GM19239 (cell line): ENCODE results near the gene NIT2.

Source experiments
- DNase-seq: peaks from one replicate; pipeline ENCODE4 v3.0.0; 2011; ENCODE audit warnings: low spot score; ENCODE audit not compliant: insufficient read length
- FAIRE-seq: peaks from 2 replicates; lab custom pipeline; 2011; peaks lifted over from hg19 to GRCh38; lab: Jason Lieb, UNC

The NIT2 gene

DNA sequence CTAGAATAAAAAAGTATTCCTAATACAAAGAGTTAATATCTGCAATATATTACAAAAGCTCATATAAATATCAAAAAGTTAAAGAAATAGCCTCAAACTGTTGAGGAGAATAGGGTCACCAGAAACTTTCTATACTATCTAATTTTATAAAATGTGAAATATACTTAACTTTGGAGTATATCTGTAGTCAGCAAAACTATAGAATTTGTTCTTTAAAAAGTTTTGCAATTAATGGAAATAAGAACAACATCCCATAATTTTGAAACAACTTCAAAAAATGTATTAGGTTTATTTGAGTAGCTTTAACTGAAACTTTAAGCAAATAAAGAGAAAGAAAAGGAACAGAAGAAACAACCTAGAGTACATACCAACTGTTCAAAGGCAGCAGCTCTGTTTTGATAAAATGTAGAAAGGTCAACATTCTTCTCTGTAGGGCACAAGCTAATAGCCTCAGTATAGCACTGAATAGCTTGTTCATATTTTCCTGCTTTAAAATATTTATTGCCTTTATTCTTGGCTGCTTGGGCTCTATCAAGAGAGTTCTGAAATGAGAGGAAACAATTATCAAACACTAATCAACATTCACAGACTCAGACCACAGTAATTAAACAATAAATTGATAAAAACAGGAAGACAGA, 52.0 kb downstream of the NIT2 start:
- FAIRE-seq (no peak), DNase-seq (no peak)

DNA sequence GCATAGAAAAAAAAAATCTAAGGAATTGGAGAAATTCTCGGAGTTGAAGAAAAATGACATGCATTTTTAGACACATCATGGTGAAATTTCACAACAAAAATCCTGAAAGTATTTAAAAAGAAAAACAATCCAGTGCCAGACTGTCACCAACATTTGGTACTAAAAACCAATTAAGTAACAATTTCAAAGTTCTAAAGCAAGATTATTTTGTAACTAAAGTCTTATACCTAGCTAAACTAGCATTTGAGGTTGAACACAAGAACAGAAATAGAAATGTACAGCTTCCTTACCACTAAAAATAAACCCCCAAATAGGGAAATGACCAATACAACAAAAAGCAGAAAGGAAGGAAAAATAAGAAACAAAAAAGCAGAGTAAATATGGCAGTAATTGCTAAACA, 54.5 kb downstream of the NIT2 start:
- no peak for DNase-seq
- no peak for FAIRE-seq

DNA sequence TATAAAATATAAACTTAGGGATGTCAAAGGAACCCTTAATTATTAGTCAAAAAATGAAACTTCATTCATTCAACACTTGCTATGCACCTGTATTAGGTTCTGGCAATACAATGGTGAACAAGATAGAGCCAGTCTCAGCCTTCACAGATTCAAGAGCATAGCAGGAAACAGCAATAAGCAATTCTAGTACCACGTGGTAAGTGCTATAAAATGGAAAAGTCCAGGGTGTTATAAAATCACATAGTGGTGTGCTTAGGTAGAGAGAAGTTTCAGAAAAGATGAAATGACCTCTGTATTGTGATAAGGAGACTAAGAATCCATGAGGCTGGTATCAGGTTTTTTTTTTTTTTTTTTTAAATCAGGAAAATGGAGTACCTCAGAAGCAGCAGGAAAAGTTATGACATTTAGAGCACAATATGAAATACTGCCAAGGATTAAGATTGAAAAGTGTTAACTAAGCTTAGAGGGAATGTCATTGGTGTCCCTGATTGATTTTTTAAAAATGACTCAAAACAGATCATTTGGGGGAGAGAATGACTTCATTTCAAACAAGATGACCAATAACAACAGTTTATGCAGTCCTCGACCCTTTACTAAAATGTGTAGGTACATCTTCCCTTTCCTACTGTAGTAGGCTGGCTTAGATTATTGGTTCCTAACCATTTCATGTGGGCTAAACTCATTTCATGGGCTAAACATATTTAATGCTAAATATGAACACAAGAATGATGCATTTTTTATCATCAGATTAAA, 61.3 kb downstream of the NIT2 start:
- no peak for FAIRE-seq

DNA sequence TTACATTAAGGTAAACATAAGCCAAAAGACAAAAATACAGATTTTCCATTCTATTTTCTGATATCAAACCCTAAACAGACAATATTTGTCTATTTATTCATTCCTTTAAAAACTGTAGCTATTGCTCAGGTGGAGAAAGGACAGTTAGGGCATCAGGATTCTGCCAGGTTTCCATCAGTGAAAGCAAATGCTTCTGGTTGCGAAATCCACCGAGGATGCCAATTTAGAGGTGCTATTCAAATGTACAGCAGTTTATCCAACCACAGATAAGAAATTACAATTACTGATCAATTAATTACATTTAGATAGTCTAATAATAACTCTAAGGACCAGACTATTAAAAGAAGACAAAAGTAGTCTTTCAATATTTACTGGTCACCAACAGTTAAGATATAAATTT, 62.4 kb downstream of the NIT2 start:
- no peak for FAIRE-seq
- no peak for DNase-seq

More for the DNA sequence above, 61.3 kb downstream of the NIT2 start:
- no peak for DNase-seq

DNA sequence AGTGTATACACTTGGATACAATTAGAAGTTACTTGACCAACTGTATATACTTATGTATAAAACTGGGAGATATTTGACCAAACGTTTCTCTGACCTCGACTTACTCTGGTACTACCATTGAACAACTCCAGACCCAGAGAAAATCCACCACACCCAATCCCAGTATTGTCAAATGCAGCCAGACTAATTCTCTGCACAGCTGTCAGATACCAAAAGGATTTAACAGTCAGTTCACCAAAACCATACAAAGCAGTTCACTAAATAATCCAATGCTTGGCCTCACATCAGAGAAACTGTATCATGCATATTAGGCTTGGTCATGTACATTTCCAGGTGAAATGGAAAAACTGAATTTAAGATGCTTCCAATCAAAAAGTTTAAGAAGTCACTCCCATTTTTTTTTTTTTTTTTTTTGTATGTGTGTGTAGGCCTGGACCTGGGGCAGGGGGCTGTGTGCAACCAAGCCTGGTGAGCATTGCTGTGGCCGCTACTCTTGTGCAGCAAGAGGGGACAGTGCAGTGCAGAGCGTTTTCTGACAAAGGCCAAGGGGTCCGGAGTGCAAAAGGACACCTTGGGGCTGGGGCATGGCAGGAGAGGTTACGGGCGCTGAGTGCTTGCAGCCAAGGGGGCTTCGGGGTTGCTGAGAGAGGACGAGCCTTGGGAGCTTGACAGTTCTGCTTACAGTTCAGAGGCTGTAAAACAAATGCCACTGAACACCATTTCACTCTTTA, 64.9 kb downstream of the NIT2 start:
- FAIRE-seq: peak; percentile 37
- no peak for DNase-seq

DNA sequence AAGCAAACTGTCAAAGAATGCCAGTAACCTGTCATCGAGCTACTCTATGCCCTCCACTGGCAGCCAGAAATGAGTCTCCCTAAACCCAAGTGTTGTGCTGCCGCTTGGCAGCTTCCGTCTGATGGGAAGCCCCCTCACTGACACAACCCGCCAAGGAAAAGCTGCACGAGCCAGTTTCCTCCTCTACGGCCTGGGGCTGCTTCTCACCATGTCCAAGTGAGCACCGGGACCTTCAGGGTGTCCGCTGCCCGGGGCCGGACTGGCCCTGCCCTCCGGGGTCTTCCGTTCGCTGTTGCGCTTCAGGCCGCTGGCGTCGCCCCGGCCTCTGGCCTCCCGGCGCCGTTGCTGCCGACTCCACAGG, 65.8 kb downstream of the NIT2 start:
- FAIRE-seq (peak; percentile 23), DNase-seq (no peak)

DNA sequence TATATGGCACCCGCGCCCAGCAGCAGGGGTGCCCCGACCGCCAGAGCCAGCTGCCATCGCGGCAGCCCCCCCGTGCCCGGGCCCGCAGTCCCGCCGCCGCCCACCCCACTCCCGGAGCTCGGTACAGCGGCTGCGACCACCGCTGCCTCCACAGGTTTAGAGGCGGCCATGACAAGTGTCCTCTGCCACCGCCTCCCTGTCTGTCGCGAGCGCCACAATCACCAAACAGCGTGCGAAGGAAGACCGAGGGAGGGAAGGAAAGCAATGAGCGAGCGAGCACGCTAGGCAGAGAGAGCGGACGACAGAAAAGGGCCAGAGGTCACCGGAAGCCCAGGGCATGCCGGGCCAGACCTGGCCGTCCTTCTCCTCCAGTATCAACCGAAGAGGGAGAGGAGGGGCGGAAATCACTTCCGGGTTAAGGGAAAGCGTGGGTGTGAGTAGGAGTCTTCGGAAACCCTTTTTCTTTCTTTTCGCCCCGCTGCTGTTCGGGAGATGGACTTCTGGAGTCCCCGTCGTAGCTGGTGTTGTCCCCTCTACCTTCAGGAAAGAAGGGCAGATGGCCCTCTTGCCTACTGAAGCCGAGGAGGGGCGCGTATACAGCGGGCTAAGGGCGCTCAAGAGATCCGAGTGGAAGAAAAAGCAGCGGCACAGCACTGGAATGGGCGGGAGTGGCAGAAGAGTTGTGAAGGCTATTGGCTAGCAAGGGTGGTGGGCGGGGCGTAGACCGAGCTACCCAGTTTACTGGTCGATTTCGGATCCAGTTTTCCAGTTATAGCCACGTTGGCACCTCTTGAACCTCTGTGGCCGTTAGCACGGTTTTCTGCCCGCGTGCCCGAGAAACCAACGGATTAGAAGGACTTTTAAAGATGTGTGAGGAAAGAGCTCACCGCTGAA, 66.5 kb downstream of the NIT2 start, which contains the start of the genes LNP1 and TOMM70:
Gene LNP1 (plus strand): TSS at position 760 of the 894 bp plus-strand sequence. CDS start 28,191 bp downstream, outside the sequence.
Gene TOMM70 (minus strand): TSS at position 310 of the 894 bp plus-strand sequence. CDS start 140 bp downstream, at position 170.
- peak; percentile 62 for DNase-seq
- peak; percentile 99 for FAIRE-seq

DNA sequence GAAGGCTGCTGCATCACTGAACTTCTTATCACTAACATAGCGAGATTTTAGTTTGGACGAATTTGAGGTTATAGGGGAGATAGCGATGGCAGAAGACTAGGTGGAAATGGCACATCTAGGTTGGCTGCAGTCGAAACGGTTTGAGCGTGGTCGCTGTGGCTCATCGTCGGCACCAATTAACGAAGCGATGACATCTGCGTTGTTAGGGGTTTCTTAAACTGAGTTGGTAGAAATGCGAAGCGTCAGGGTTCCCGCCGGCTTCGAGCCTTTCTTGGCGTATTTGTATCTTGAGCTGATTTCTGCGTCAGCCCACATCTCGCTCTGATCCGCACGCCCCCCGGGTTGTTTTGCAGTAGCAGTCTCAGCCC, 67.1 kb downstream of the NIT2 start:
- DNase-seq: no peak
- FAIRE-seq: no peak

DNA sequence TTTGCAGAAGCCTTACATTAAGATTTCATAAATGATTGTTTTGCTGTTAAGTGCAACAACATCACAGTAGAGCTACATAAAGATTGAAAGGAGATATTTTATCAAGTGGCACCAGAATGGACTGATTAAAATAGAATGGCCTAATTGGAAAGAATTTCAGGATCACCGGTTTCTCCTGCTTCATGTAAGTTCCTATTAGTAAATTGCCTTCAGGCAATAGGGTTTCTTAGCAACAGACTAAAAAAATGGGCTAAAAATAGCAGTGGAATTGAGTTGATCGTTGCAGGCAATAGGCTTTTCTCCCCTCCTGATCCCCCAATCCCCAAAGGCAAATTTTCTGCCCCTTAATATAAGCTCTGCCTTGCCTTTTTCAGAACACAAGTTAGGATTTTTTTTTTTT, 67.7 kb downstream of the NIT2 start:
- DNase-seq (no peak), FAIRE-seq (peak; percentile 83)

DNA sequence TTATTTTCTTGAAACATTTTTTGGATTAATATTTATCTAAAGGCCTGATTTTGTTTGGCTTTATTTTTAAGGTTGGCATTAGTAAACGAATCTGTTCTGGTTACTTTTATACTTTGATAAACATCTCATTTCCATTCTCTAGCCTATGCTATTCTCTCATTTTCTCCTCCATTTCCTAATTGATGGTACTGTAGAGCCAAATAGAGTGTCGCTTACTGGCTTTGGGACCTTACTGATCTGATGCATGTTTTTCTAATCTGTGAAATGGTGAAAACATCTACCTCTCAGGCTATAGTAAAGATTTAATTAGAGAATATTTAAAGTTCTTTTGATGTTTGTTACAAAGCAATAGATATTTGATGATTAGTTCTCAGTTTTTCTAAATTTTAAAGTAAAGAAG, 68.3 kb downstream of the NIT2 start:
- FAIRE-seq (peak; percentile 60), DNase-seq (no peak)

DNA sequence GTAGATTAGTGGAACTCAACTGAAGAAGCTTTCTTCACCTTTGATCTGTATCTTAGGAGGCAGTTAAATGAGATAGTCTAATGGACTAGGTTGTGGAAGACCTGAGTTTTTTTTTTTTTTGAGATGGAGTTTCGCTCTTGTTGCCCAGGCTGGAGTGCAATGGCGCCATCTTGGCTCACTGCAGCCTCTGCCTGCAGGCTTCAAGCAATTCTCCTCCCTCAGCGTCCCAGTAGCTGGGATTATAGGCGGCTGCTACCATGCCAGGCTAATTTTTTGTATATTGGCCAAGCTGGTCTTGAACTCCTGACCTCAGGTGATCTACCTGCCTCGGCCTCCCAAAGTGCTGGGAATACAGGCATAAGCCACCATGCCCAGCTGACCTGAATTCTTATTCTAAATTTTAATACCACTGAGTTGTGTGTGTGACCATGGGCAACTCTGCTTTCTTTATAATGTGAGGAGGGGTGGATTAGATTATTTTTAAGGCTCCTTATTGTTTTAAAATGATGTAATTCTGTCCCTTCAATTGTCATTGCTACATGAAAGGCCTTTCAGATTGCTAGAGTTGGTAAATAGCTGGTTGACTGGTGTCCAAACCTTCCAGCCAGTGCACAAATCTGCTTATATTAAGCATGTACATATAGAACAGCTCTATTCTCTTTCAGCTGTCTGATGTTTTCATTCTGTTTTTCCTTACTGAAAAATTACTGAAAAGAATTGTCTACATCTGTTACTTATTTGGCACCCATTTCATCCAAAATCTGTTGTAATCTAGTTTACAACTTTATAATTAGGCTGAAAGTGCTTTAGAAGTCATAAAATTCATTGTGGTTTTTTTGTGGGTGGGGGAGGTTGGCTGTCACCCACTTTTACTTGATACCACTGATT, 69.0 kb downstream of the NIT2 start:
- DNase-seq: no peak
- no peak for FAIRE-seq

DNA sequence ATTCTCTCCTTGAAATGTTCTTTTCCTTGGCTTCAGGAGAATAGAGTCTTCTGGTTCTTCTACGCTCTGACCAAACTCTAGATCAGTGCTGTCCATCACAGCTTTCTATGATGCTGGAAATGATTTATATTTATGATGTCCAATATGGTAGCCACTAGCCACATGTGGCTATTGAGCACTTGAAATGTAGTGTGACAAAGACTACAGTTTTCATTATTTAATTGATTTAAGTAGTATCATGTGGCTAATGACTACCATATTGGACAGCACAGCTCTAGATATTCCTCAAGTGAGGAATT, 69.6 kb downstream of the NIT2 start:
- no peak for FAIRE-seq
- DNase-seq: no peak

DNA sequence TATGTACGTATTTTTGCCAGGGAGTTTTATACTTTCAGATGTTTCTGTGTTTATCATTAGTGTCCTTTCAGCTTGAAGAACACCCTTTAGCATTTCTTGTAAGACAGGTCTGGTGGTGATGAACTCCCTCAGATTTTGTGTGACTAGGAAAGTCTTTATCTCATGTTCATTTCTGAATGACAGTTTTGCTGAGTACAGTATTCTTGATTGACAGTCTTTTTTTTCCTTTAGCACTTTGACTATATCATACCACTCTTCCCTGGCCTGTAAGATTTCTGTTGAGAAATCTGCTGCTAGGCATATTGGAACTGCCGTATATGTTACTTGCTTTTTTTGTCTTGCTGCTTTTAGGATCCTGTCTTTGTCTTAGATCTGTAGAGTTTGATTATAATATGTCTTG, 72.6 kb downstream of the NIT2 start:
- DNase-seq: no peak
- peak; percentile 62 for FAIRE-seq

DNA sequence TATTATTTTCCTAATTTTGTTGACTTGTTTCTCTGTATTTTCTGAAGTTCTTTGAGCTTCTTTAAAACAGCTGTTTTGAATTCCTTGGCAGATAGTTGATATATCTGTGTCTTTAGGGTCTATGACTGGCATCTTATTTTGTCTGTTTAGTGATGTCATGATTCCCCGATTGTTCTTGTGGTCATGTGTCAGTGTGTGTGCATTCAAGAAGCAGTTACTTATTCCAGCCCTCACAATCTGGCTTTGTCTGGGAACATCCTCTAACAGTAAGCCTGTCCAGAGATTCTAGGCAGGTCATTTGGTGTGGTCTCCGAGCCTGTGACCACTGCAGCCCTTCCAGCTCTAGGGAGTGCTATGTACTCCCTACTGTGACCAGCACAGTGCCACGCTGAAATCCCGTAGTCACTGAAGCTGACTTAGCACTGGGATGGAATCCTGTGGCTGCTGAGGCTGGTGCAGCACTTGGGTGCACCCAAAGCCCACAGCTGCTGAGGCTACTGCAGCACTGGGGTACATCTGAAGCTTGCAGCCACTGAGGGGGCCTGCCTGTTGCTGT, 73.5 kb downstream of the NIT2 start:
- DNase-seq: no peak
- peak; percentile 37 for FAIRE-seq
